Cerebellar nuclear complex (tissue), 1 donor: ENCODE measurements around the gene SAC3D1.

Experiments
- DNase-seq, 2 experiments: peaks; one replicate each; lab custom pipeline; 2025; lab: John Stamatoyannopoulos, UW

Gene SAC3D1

DNA sequence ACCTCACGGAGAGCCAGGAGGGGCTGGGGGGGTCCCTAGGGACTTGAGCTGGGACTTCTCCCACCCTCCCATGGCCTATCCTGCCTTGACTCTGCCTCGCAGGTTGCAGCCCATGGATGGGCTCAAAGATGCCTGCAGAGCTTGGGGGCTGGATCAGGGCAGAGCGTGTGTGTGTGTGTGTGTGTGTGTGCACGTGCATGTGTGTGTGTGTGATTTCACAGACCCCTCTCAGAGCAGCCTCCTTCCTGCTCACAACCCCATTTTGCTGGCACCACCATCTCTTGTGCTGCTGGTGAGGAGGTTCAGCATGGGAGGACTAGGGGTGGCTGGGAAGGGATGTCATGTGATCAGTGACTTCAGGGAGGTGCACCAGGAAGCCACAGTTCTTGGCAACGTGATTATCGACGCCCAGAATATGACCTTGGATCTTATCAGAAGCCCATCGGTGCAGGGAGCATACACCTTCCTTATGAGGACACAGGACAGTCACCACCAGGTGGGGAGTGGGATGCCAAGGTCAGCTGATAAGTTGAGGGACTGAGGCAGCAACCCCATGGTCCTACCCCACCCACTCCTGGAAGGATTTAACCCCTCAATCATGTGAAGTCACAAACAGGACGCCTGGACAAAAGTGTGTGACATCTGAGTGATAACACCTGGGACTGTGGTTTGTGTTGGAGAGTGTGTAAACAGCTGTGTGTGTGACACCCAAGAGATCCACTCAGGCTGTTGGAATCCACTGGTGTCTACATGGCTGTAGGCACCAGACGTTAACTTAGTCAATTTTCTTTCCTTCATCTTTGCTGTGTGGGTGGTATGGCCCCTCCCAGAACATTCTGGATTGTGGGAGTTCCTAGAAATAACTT lies 19.2 kb downstream of the SAC3D1 start:
- DNase-seq, result no peak

DNA sequence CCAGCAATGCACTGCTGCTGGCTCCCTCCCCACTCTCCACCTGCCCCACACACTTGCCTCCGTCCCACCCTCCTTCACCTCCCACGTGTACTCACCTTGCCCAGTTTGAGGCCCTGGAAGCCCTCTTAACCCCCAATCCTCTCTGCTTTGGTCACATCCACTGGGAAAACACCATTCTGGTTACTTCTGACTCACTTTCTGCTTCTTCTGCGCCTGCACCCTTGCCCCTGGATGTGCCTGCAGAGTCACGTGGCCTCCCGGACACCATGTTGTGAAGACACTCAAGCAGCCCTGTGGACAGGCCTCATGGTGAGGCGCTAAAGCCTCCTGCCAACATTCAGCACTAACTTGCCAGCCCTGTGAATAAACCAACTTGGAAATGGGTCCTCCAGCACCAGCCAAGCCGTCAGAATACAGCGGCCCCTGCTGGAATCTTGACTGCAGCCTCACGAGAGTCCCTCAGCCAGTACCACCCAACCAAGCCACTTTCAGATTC lies 20.0 kb downstream of the SAC3D1 start:
- no peak for DNase-seq

DNA sequence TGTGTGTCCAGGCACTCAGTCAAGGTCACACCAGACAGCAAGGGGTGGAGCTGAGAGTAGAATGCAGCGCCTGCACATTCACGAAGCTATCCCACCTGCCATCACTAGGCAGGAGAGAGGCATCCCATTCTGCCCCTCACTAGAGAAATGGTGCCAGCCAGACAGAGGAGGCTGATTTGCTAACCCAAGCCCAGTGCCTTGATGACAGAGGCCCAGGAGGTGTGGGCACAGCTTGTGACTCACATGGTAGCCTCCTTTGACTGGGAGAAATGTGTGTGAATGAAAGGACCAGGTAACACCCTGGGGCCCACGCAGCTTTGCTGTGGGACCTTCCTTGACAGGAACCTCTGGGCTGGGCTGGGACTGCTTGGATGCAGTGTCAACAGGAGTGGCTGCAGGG lies 22.5 kb downstream of the SAC3D1 start:
- DNase-seq, result no peak

DNA sequence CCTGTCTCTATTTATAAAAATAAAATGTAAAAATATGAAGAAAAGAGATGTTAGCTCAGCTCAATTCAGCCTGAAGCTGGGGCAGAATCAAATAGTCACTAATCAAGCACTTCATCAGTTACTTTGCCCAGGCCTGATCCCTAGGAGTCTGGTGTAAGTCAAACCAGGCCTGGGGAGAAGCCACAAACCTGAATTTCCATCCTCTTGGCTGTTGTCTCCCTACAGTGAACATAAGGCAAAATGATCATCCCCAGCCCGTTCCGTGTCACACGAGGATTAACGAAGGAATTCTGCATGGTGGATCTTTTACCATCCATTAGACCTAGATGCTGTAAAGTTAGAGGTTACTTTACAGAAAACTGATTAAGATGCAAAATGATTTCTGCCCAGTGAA lies 23.8 kb downstream of the SAC3D1 start:
- no peak for DNase-seq

DNA sequence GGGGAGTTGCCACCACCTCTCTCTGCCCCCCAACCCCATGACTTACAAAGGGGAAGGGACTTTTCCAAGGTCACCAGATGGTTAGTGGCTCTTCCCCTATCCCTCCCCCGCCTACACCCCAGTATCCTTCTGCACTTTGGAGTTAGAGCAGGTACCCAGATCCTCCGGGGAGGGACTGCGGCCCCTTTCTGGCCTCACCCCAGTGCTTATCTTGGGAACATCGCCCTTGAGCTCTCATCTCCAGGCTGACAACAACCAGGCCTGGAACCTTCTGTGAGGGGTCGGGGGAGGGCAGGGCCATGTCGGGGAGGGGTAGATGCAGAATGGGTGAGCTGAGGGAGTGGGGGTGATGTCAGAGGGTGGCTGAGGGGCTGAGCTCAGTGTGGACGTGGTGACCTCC lies 24.8 kb downstream of the SAC3D1 start:
- DNase-seq, result no peak

DNA sequence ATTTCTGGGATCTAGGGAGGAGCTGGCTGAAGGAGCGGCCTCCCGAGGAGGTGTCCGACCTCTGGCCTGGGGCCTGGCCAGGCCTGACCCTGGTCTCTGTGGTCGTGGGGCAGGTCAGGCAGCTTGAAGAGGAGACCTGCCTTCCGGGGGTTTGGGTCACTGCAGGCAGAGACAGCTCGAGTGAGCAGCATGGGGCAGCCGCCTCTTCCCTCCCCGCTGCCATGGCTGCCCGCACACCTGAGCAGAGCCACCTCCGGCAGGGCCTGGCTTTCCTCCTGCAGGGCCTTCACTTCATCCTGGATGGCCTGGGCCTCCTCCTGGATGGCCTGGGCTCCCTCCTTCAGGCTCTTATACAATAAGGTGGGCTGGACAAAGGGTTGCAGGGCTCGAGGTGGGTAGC lies 25.3 kb downstream of the SAC3D1 start:
- DNase-seq, result no peak

DNA sequence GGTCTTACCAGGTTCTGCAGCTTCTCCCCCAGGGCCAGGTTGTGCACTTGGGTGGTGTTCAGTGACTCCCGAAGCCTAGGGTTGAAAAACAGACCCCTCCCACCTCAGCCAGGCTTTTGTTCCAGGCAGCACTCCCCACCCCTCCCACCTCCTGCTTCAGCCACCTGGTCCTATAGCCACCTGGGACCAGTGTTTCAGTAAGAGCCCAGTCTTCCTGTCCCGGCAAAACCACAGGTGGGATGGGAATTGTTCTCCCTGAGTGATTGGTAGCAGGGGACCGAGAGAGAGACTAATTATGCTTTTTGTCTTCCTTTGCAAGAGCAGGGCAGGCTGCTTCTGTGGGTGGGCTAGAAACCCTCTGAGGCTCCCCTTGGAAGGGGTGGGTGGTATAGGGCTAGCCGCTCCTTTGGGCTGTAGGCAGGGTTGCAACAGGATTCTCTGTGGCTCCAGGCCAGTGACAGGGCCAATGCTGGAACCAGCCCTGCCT lies 25.8 kb downstream of the SAC3D1 start:
- no peak for DNase-seq

DNA sequence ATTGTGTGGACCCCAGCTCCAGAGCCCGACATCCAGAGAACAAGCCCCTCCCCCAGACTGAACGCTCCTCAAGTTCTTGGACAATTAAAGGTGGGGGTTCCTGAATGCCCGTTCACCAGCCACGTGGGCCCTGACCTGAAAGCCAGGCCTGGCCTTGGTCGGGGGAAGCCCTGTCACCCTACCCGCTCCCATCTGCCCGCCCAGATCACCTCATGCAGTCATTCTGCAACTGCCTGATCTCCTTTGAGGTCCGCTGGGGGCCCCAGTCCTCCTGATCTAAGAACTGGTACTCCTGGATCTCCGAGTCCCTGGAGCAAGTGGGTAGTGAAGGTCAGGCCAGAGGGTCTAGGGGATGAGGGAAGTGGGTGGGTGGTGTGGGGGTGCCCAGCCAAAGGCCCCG lies 26.4 kb downstream of the SAC3D1 start:
- no peak for DNase-seq

DNA sequence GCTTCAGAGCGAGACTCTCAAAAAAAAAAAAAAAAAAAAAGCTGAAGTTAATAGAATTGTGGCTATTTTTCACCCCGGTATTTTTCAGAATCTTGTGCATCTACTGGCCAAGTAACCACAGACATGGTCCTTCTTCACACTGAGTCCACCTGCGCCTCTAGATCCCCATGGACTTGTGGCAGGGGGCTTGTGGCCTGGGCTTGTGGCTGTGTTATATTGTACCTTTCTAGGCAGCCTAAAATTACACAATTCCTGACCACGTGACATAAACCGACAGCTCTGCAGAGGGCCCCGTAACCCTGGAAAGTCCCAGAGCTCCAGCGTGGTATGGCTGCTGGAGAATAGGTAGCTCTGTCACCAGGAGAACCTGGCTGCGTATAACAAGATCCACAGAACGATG lies 28.2 kb downstream of the SAC3D1 start:
- DNase-seq, result no peak

DNA sequence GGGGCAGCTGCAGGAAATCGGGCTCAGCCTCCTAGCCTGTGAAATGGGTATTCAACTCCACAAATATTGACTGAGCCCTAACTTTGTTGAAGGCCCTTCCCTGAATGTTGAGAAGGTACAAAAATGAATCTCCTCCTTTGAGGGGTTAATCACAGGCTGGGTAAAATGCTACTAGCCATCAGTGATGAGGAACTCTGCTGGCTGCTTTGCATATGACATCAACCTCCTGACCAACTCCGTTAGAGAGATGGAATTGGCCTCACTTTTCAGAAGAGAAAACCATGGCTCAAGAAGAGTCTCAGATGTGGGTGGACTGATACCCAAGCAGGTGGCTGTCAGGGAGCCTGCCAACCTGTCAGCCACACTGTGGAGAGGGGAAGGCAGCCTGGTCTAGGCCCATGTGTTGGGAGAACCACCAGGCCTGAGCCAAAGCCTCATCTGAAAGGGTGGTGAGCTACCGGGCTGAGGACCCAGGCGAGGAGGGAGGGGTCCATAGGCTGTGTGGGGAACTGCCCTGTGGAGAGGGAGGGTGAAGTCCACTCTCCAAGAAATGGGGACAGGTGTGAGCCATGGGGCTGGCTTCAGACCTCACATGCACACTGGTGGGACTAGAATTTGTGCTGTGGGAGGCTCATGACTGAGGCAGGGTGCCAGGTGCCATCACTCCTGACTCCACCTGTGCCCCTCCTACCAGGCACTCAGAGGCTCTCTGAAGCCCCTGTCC lies 31.1 kb downstream of the SAC3D1 start:
- DNase-seq, result no peak

DNA sequence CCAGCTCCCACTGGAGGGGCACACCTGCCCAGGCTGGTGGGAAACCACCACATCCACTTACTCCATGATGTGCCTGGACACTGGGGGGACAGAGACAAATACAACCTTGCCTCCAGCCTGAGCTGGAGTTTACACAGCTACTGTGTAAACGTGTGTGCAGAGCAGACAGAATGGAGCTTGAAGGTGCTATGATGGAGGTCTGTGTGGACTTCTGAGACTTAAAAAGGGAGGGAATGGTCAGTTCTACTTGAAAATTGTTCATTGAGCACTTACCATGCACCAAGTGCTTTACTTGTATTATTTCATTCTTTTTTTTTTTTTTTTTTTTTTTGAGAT lies 31.6 kb downstream of the SAC3D1 start:
- no peak for DNase-seq

DNA sequence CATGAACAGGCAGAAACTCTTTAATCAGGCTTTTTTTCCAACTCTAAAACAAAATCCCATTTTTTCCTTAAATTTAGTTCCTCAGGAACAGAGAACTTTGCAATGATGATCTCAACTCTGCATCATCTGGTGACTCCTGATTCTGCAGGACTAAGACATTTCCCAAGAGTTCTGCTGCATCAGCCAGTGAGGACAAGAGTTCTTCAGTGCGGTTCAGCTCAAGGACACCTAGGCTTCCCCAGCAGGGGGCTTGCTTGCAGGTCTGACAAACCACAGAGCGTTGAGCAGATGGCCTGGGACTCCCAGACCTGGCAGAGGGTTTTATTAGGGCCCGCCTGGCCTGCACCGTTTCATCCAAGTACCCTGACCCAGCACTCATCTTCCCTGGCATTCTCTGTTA lies 36.4 kb downstream of the SAC3D1 start:
- DNase-seq, result no peak

DNA sequence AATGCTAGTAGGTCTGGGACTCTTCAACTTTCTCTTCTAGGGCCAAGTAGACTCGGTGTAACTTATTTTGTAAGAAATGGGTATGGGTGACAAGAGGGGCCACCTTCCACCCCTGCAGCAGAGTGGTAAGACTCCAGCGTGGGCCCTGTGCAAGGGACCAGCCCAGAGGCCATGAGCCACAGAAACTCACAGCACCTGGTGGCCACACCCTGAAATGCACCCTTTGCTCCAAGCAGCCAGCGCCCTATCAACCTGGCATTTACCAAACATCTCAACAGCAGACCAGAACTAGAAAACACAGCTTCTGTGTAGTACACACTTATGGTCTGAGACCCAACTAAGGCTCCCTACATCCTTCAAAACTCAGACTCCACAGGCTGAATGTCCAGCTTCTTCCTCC lies 37.1 kb downstream of the SAC3D1 start:
- no peak for DNase-seq

DNA sequence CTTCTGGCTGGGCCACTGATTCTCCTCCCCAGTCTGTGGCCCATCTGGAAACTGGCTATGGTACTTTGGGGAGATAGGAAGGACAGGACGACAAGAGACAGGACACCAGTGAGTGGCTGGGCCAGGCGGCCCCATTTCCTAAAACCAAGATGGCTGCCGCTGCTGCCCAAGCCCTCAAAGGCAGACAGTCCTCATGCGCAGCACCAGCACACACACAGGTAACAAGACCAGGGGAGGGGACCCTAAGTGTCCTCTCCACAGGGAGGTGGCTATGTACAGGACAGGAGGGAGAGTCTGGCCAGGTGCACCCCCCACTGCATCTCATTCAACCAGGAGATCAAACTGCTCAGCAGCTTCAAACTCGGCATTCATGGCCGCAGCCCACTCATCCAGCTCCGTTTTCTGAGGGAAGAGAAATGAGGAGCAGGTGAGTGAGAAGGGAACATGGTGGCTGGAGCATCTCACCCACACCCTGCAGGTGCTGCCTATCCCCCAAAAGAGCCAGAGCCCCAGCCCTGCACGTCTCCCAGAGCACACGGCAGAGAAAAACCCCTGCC lies 37.9 kb downstream of the SAC3D1 start:
- no peak for DNase-seq

DNA sequence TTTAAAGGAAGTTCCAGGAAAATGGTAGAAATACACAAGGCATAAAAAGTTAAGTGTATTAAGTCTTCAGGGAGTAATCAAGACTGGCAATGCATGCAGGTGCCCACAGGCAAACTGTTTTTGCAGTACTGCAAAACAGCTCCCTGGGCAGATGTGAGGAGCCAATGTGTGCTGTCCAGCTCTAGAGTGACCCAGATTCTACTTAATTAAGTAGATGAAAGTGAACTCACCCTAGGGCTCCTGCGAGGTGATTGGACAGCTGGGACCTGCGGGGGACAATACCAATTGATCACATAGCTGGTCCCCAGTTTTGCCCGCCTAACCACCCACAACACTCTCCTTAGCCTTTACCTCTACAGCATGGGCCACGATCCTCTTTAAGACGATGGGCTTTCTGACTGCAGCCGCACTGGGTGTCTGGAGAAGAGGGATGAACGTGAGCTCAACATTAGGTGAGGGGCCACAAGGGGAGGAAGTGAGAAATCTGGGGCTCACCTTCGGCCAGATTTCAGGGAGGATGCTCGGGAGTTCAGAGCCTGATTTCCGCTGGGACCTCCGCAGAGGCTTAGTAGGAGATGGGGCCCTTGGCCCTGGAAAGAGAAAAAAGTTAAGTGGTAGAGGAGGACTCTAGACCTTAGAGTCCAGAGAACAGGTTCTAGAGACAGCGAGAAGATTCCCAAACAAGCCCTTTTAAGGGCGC lies 42.3 kb downstream of the SAC3D1 start:
- DNase-seq, result no peak

DNA sequence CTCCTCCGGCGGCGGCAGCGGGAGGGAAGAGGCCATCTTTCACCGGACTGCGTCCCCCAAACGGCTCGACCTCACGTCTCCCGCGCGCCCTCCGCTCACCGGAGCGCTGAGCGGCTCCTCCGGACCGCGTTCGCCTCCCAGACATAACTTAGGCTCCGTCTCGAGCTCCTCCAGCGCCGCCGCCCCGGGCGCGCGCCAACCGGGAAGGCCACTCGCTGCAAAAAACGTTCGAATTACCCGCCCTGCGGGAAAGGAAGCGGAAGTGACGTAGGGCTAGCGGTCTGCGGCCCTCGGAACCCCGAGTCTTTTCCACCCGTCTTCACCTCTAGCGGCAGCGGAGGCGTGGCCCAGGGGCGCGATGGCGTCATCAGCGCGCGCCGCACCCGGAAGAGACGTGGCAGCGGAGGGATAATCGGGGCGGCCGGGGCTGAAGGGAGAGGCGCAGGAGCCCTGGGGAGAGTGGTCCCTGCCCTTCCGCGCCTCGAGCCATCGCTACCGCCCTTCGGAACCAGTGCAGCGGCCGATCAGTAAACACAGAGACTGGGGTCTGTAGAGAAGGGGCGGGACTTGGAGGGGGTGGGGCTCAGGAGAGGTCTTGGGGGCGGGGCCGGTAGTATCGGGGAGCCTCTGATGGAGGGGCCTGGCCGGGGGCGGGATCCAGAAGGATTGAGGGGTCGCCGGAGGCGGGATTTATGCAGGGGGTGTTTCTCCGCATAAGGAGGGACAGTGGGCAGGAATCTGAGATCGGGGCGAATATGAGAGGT lies 43.0 kb downstream of the SAC3D1 start, which contains the start of the genes CDCA5 and ZFPL1:
Gene CDCA5, minus strand, starts transcription at position 207 of the 764 bp plus-strand sequence. Its CDS starts 62 bp downstream, at position 145.
Gene ZFPL1, plus strand, starts transcription at position 389 of the 764 bp plus-strand sequence. CDS start 477 bp downstream, outside the sequence.
- DNase-seq, result peak; percentile 42 to 81

DNA sequence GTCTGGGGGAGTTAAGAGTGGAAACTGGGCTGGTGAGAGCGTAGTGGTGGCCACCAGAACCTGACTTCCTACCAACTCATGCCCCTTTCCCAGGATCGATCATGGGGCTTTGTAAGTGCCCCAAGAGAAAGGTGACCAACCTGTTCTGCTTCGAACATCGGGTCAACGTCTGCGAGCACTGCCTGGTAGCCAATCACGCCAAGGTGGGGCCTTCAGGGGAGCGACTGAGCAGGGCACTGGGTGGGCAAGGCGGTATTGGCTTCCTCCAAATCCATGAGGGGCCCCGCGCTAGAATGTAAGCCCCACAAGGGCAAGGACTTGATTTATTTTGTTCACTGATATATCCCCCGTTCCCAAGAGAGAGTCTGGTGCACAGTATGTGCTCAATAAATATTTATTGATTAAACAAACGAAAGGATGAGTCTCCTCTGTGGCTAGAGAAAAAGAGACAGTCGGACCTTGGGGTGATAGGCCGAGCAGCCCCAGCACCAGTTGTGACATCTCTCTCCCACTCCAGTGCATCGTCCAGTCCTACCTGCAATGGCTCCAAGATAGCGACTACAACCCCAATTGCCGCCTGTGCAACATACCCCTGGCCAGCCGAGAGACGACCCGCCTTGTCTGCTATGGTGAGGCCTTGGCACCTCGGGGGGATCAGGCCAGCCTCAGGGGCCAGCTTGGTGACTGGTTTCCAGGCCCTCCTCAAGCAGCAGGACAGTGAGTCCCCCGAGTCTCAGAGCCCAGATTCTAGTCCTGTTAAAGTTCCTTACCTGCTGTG lies 43.8 kb downstream of the SAC3D1 start:
- DNase-seq, result no peak

DNA sequence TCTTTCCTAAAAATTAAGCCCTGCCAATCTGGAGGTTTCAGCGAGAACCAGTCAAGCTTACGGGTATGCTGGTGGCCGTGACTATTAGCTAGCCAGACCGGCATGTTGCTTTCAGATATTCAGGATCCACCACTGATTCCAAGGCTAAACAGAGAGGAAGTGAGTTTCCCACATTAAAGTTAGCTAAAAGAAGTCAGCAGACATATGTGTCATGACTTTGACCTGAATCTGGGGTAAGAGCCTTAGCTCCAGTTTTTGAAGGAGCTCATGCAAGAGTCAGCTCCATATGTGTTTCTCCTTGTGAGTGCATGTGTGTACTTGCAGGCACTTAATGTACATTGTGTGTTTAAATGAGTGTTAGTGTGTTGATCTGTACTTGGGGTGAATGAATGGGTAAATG lies 44.4 kb downstream of the SAC3D1 start:
- no peak for DNase-seq

DNA sequence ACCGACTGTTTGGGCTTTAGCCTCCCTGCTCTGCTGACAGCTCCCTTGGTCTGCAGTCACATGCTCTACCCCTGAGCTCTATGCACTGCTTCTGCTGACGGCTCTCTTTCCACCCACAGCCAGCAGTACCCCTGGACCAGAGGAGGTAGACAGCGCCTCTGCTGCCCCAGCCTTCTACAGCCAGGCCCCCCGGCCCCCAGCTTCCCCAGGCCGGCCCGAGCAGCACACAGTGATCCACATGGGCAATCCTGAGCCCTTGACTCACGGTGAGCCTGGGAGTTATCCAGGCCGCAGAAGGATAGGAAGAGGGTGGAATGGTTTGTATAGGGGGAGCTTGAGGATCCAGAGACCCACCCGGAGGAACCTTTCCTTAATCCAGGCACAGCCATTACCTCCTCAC lies 45.8 kb downstream of the SAC3D1 start:
- no peak for DNase-seq

DNA sequence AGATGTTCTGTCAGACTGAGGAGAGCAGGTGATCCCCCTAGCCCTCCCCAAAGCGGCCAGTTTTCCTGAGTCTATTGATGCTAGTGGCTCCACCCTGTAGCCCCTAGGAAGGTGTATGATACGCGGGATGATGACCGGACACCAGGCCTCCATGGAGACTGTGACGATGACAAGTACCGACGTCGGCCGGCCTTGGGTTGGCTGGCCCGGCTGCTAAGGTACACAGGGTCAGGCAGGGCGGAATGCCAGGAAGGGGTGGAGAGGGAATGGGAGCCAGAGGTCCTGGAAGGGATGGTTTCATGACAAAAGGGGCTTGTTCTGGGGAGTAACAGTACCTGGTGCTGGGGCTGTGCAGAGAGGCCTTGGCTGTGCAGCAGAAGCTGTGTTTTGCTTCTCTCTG lies 46.2 kb downstream of the SAC3D1 start:
- DNase-seq, result no peak

DNA sequence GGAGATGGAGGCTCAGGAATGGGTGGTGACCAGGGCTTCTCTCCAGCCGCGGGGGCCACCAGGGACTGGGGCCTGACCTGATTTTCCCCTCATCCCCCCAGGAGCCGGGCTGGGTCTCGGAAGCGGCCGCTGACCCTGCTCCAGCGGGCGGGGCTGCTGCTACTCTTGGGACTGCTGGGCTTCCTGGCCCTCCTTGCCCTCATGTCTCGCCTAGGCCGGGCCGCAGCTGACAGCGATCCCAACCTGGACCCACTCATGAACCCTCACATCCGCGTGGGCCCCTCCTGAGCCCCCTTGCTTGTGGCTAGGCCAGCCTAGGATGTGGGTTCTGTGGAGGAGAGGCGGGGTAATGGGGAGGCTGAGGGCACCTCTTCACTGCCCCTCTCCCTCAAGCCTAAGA lies 46.8 kb downstream of the SAC3D1 start:
- DNase-seq, result no peak
